ENCODE data around the gene CCSER1.

GRCh38 chr4:91577864-91578263, 1450.7 kb downstream of the CCSER1 start:
- no peak for TF ChIP-seq CTCF (IDR thresholded peaks at IDR 0.05)
- no peak for TF ChIP-seq POLR2AphosphoS5 (IDR thresholded peaks at IDR 0.05; ENCODE audit: low read depth, low read length)
- no peak for TF ChIP-seq TCF7L2 (IDR thresholded peaks at IDR 0.05; ENCODE audit: low read depth, low read length)
